Measurements from ENCODE around the gene DHRS7C.

Gene DHRS7C

GRCh38 chr17:9767432-9767991, 23.9 kb downstream of the DHRS7C start:
- DNase-seq (ENCODE audit: low read depth) = no peak
- H3K4me3 ChIP-seq (ENCODE audit: low read length) = no peak overlapping the region
- TF ChIP-seq CTCF (conservative IDR thresholded peaks at IDR 0.05; ENCODE audit: low read depth, low read length) = no peak

- no peak for TF ChIP-seq CTCF (conservative IDR thresholded peaks at IDR 0.05; ENCODE audit: low read depth, low read length)
- no peak overlapping the region for H3K4me3 ChIP-seq (ENCODE audit: low read length)
- no peak for DNase-seq (ENCODE audit: low read depth)
These were observed 24.4 kb downstream of the DHRS7C start for GRCh38 chr17:9766970-9767369.

GRCh38 chr17:9765322-9765721, 26.1 kb downstream of the DHRS7C start:
- no peak for TF ChIP-seq CTCF (conservative IDR thresholded peaks at IDR 0.05; ENCODE audit: low read depth, low read length)
- H3K4me3 ChIP-seq (ENCODE audit: low read length) = no peak overlapping the region
- no peak for DNase-seq (ENCODE audit: low read depth)

GRCh38 chr17:9763643-9764042, 27.7 kb downstream of the DHRS7C start:
- no peak for TF ChIP-seq CTCF (conservative IDR thresholded peaks at IDR 0.05; ENCODE audit: low read depth, low read length)
- H3K4me3 ChIP-seq (ENCODE audit: low read length) = no peak overlapping the region
- DNase-seq (ENCODE audit: low read depth) = no peak

GRCh38 chr17:9760266-9760665, 31.1 kb downstream of the DHRS7C start:
- DNase-seq (ENCODE audit: low read depth) = no peak
- no peak for TF ChIP-seq CTCF (conservative IDR thresholded peaks at IDR 0.05; ENCODE audit: low read depth, low read length)
- no peak overlapping the region for H3K4me3 ChIP-seq (ENCODE audit: low read length)

- no peak for TF ChIP-seq CTCF (conservative IDR thresholded peaks at IDR 0.05; ENCODE audit: low read depth, low read length)
- DNase-seq (ENCODE audit: low read depth) = no peak
- no peak overlapping the region for H3K4me3 ChIP-seq (ENCODE audit: low read length)
These were observed 36.3 kb downstream of the DHRS7C start for GRCh38 chr17:9755083-9755482.

- no peak for DNase-seq (ENCODE audit: low read depth)
- TF ChIP-seq CTCF (conservative IDR thresholded peaks at IDR 0.05; ENCODE audit: low read depth, low read length) = no peak
- no peak overlapping the region for H3K4me3 ChIP-seq (ENCODE audit: low read length)
These were observed 40.9 kb downstream of the DHRS7C start for GRCh38 chr17:9750524-9750923.

Data from retinal pigment epithelial cell (primary cell).